Osteoblast (primary cell): ENCODE data around the gene JMJD6. TPM values are rescaled to one million over a fixed set of nuclear protein-coding genes. Genes with fewer than 3 reads are reported as not detected.
"Not testable (repeated sequence)": the region's sequence is repeated elsewhere in the genome, so short reads cannot be mapped to it uniquely, and the experiment has no call there.

Source experiments
- DNase-seq: peaks from one replicate; pipeline ENCODE4 v3.0.0; 2011; ENCODE audit warnings: low spot score, mixed read lengths; ENCODE audit not compliant: insufficient read length; ENCODE audit errors: missing footprints
- H2AFZ ChIP-seq: 2 replicates; pipeline ENCODE4 v1.6.0; 2011; ENCODE audit warnings: mild to moderate bottlenecking, low read length
- H3K27ac ChIP-seq: 2 replicates; pipeline ENCODE4 v1.5.1; 2011; ENCODE audit warnings: mild to moderate bottlenecking, low read depth, low read length, moderate library complexity
- H3K27me3 ChIP-seq: 2 replicates; pipeline ENCODE4 v1.6.0; 2012; ENCODE audit warnings: mild to moderate bottlenecking, control low read depth, inconsistent platforms, low read length, moderate library complexity; ENCODE audit not compliant: insufficient read depth
- H3K36me3 ChIP-seq: 2 replicates; pipeline ENCODE4 v1.5.1; 2011; ENCODE audit warnings: mild to moderate bottlenecking, low read length, control low read depth, moderate library complexity; ENCODE audit not compliant: insufficient read depth
- H3K4me1 ChIP-seq: 2 replicates; pipeline ENCODE4 v1.5.1; 2011; ENCODE audit warnings: mild to moderate bottlenecking, low read length, control low read depth, moderate library complexity; ENCODE audit not compliant: insufficient read depth
- H3K4me2 ChIP-seq: 2 replicates; pipeline ENCODE4 v1.6.0; 2011; ENCODE audit warnings: mild to moderate bottlenecking, low read length; ENCODE audit not compliant: insufficient read depth
- H3K4me3 ChIP-seq: fragments of 200-600 bp; sonication (generic); 3 replicates; pipeline ENCODE4 v1.5.1; 2012; ENCODE audit warnings: mild to moderate bottlenecking, low read length, inconsistent platforms; ENCODE audit not compliant: insufficient read depth
- H3K79me2 ChIP-seq: 2 replicates; pipeline ENCODE4 v1.6.0; 2012; ENCODE audit warnings: mild to moderate bottlenecking, low read length, control low read depth, inconsistent platforms; ENCODE audit not compliant: insufficient read depth
- H3K9me3 ChIP-seq: 2 replicates; pipeline ENCODE4 v1.5.1; 2011; ENCODE audit warnings: low read depth, low read length, control low read depth
- H4K20me1 ChIP-seq: 2 replicates; pipeline ENCODE4 v1.6.0; 2012; ENCODE audit warnings: mild to moderate bottlenecking, low read length, control low read depth; ENCODE audit not compliant: insufficient read depth
- total RNA-seq: library from RNA; depleted of rRNA; stranded (reverse); fragments of >200 nt; gene quantifications from 2 replicates; pipeline ENCODE4 v1.2.3, GENCODE V29; 2012
- TF ChIP-seq, protein P1 (sequence below): IDR thresholded peaks from 2 replicates; pipeline ENCODE4 v1.5.1; 2011; ENCODE audit warnings: mild to moderate bottlenecking, low read depth, low read length, moderate library complexity; ENCODE audit errors: extremely low read depth

The JMJD6 gene
- total RNA-seq, 1 donor = 18.8 TPM

GRCh38 chr17:76700270-76700616 lies 26.2 kb downstream of the JMJD6 start:
- peaks cover 78% of the 10 kb centered on the region for H4K20me1 ChIP-seq
- H3K27ac ChIP-seq = peak overlapping the region; percentile 91
- H3K4me1 ChIP-seq = peaks cover 48% of the 10 kb centered on the region
- H2AFZ ChIP-seq = peak overlapping the region; percentile 66
- TF ChIP-seq, protein P1, sequence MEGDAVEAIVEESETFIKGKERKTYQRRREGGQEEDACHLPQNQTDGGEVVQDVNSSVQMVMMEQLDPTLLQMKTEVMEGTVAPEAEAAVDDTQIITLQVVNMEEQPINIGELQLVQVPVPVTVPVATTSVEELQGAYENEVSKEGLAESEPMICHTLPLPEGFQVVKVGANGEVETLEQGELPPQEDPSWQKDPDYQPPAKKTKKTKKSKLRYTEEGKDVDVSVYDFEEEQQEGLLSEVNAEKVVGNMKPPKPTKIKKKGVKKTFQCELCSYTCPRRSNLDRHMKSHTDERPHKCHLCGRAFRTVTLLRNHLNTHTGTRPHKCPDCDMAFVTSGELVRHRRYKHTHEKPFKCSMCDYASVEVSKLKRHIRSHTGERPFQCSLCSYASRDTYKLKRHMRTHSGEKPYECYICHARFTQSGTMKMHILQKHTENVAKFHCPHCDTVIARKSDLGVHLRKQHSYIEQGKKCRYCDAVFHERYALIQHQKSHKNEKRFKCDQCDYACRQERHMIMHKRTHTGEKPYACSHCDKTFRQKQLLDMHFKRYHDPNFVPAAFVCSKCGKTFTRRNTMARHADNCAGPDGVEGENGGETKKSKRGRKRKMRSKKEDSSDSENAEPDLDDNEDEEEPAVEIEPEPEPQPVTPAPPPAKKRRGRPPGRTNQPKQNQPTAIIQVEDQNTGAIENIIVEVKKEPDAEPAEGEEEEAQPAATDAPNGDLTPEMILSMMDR = no peak
- H3K4me3 ChIP-seq = peak overlapping the region; percentile 48
- no peaks in the 10 kb centered on the region for H3K27me3 ChIP-seq
- no peaks in the 10 kb centered on the region for H3K9me3 ChIP-seq
- H3K79me2 ChIP-seq = peaks cover 97% of the 10 kb centered on the region
- peaks cover 4% of the 10 kb centered on the region for H3K36me3 ChIP-seq
- DNase-seq = no peak
- H3K4me2 ChIP-seq = peak overlapping the region; percentile 65

DNA sequence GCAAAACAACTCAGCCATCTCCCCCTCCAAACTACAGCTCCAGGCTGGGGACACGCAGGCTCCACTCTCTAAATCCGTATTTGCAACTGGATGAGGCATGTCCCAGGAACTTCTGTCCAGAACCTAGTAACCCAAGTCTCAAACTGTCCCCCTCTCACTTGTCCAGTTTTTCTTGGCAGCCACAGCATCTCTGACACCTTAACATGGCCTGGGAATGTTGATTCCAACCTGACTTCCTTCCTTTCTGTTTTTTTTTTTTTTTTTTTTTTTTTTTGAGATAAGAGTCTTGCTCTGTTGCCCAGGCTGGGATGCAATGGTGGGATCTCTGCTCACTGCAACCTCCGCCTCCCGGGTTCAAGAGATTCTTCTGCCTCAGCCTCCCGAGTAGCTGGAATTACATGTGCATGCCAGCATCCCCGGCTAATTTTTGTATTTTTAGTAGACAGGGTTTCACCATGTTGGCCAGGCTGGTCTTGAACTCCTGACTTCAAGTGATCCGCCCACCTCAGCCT lies 27.9 kb downstream of the JMJD6 start:
- peaks cover 56% of the 10 kb centered on the region for H3K4me1 ChIP-seq
- H3K4me2 ChIP-seq, H3K4me3 ChIP-seq, H3K27me3 ChIP-seq, DNase-seq, H2AFZ ChIP-seq, H3K36me3 ChIP-seq, H3K9me3 ChIP-seq: not testable (repeated sequence)
- H3K27ac ChIP-seq = peak overlapping the region; percentile 91
- H4K20me1 ChIP-seq = peaks cover 74% of the 10 kb centered on the region
- H3K79me2 ChIP-seq = peaks cover 100% of the 10 kb centered on the region

DNA sequence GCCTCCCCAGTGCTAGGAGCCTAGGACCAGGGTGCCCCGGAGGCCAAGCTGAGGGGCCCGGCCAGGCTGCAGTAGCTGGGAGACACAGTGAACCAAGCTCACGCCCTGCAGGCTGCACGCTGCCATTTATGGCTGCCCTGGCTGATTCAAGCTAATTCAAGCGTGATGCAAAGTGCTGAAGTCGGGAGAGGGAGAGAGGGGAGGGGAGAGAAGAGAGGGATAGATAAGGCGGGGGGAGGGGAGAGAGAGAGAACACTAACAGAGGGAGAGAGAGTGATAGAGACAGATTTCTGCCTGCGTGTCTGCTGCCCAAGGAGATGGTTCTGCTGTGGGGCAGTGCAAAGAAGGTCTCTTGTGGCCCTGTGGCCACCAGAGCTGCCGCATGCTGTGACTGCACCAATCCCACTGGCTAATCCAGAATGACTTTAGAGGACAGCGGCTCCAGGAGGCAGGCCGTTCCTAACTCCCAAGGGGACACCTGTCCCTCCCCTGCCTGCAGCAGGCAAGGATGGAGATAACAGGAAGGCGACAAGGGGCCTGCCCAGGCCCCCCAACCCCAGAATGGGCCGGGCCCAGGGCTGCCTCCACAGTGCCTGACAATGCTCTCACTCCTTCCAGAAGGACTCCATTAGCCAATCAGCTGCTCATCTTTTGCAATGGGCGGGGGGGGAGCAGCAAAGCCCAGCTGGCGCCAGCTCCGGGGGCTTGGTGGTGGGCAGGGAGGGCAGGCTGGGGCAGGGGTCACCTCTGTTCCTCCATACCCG lies 28.5 kb downstream of the JMJD6 start:
- Histone ChIP-seq H3K27ac (peak overlapping the region; percentile 40), H2AFZ (no peak overlapping the region), H3K27me3 (no peaks in the 10 kb centered on the region), H3K36me3 (peaks cover 5% of the 10 kb centered on the region), H3K79me2 (peaks cover 99% of the 10 kb centered on the region), H3K9me3 (no peaks in the 10 kb centered on the region), H4K20me1 (peaks cover 70% of the 10 kb centered on the region), H3K4me1 (peaks cover 58% of the 10 kb centered on the region), H3K4me2 (no peak overlapping the region), H3K4me3 (no peak overlapping the region)
- TF ChIP-seq, protein P1 = no peak
- DNase-seq = peak; percentile 65

DNA sequence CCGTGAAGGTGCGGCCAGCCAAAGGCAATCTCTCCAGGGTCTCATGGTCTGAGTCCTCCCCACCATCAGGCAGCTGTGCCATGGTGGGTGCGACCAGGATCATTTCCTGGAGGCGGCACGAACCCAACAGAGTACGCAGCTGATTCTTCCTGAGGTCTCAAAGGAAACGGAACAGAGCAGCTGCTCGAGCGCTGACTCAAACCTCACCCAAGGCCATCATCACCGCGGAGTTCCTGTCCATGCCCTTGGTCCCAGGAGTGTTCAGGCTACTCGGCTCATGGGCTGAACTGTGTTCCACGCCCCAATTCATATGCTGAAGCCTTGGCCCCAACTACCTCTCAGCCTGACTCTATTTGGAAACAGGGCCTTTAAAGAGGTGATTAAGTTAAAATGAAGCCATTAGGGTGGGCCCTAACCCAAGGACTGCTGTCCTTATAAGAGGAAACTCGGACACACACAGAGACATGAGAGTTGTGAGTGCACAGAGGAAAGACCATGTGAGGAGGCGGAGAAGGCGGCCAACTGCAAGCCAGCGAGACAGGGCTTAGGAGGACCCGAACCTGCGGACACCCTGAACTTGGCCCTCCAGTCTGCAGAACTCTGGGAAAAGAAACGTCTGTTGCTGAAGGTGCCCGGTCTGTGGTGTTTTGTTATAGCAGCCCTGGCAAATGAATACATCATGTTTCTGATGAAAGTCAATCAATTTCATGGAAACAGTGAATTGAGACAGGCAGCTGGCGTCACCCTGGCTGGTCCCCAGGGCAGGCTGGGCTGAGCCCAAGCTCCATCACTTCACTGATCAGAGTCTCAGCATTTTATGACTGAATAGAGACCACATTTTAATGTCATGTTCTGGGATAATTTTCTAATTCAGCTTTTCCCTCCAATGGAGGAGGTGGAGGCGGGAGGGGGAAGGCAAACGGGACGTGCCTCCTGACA lies 29.4 kb downstream of the JMJD6 start:
- TF ChIP-seq, protein P1 = no peak
- DNase-seq = peak; percentile 85
- H3K4me1 ChIP-seq = peaks cover 58% of the 10 kb centered on the region

More for the DNA sequence above, 29.4 kb downstream of the JMJD6 start:
- Histone ChIP-seq H3K4me2 (no peak overlapping the region), H2AFZ (no peak overlapping the region), H3K4me3 (no peak overlapping the region), H4K20me1 (peaks cover 67% of the 10 kb centered on the region), H3K9me3 (no peaks in the 10 kb centered on the region), H3K36me3 (peaks cover 5% of the 10 kb centered on the region), H3K27me3 (no peaks in the 10 kb centered on the region), H3K27ac (peak overlapping the region; percentile 40), H3K79me2 (peaks cover 99% of the 10 kb centered on the region)
